Choroid plexus epithelial cell (primary cell): Measurements from ENCODE around the gene GOLT1B.

Experiments
- DNase-seq: peaks from one replicate; pipeline ENCODE4 v3.0.0-alpha.2; 2010; ENCODE audit warnings: low read depth
- H3K4me3 ChIP-seq: 2 replicates; pipeline ENCODE4 v1.5.1; 2011; ENCODE audit warnings: low read depth, mild to moderate bottlenecking, control low read depth, low read length, moderate library complexity
- CTCF ChIP-seq: conservative IDR thresholded peaks from 2 replicates; pipeline ENCODE4 v1.5.1; 2011; ENCODE audit warnings: low read depth, mild to moderate bottlenecking, control low read depth, inconsistent platforms, low read length, moderate library complexity

Gene GOLT1B

DNA sequence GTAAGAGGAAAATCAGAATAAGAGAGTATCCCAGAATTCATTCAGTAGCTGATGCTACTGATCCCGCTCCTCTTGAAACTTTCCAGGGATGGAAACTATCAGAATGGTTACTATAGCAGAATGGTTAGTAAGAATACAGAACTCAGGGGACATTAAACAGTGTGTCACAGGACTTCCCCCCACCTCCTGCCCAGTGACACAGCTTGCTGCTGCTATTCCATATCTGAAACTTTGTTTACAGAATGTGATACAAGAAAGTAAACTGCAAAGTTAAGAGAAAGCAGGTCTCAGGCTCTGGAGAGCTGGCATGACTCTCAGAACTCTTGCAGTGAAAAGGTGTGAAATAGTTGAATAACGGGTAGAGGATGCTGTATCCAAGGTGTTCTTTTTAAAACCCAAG, 27.9 kb downstream of the GOLT1B start:
- H3K4me3 ChIP-seq: no peak overlapping the region
- TF ChIP-seq CTCF: no peak

DNA sequence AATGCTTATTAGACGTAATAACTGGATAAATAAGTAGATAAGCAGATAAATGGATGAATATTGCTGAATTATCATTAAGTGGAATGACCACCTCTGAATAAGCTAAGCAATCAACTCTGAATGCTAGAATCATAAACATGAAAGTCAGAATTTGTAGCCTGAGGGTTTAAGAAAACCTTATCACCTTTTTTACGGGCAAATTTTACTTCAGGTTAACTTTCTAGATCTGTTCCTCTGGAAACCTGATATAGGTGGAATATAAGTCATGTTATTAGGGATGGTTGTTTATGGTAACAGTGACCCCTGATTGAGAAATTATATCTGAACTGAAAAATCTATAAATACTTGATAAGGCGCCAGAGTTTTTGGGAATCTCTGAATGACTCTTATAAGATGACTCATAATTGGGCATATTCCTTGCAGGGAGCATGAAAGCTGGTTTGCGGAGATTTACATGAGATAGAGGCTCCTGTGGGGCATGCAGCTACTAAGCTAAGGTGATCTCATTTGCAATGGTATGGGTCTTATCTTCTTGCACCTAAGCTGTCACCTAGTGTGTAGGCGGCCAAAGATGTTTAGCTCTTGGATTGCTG, 36.6 kb downstream of the GOLT1B start:
- no peak for DNase-seq
- no peak overlapping the region for H3K4me3 ChIP-seq
- no peak for TF ChIP-seq CTCF

More for the DNA sequence above, 27.9 kb downstream of the GOLT1B start:
- no peak for DNase-seq

DNA sequence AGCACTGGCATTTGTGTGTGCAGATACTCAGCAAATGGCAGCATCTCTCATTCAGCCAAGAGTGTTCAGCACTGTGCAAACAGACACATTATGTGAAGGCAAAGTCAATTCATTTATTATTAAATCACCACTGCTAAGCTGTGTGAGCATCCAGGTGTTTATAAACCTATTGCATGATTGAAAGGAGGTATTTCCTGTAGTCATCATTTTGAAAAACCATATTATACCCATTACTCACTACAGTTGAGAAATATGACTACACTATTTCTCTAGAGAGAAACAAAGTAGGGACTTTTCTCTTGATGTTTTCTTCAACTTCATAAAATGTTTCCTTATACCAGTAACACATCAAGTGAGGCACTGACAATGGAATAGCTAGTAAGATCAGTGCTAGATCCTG, 38.2 kb downstream of the GOLT1B start:
- DNase-seq: no peak
- no peak overlapping the region for H3K4me3 ChIP-seq
- TF ChIP-seq CTCF: no peak

DNA sequence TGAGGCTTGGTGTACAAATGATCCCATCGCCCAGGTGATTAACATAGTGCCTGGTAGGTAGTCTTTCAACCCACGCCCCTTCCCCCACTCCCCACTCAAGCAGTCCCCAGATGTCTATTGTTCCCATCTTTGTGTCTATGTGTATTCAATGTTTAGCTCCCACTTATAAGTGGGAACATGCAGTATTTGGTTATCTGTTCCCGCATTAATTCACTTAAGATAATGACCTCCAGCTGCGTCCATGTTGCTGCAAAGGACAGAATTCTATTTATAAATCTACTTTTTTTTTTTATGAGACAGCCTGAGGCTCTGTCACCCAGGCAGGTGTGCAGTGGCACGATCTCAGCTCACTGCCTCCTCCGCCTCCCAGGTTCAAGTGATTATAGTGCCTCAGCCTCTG, 40.2 kb downstream of the GOLT1B start:
- no peak for DNase-seq
- H3K4me3 ChIP-seq: no peak overlapping the region
- TF ChIP-seq CTCF: no peak

GRCh38 chr12:21542403-21542802, 40.8 kb downstream of the GOLT1B start:
- TF ChIP-seq CTCF: no peak

DNA sequence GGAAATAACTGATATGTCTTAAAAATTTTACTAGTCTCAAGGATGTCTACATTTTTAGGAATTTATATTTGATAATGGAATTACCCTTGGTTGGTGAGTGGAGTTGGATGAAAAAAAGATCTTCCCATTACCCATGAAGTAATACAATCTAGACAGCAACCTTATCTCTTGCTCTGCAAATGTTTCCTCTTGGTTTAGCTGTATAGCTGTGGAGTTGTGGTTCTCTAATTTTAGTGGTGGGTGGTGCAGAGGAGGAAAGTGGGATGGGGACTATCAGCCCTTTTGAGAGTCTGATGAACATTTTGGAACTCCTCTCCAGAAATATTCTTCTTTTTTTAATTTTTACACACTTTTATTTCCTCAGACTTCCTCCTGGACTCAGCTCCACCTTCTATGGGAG, 41.6 kb downstream of the GOLT1B start:
- no peak overlapping the region for H3K4me3 ChIP-seq
- no peak for DNase-seq
- no peak for TF ChIP-seq CTCF

More at GRCh38 chr12:21542403-21542802, 40.8 kb downstream of the GOLT1B start:
- DNase-seq: no peak
- no peak overlapping the region for H3K4me3 ChIP-seq

DNA sequence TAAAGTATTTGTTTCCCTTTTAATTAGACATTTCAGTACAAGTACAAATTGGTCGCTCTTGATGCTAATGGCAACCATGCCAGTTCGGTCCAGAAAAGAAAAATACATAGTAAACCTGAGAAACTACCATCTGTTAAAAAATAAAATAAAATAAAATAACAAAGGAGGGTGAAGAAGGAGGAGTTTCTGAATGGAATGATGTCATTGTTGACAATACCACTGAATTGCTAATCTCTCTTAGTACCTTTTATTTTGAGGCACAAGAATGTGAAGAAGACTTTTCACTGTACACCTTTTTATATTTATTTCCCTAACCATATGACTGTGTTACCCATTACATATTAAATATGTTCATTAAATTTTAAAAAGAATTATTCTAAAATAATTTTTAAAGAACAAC, 44.0 kb downstream of the GOLT1B start:
- no peak for TF ChIP-seq CTCF
- DNase-seq: no peak
- no peak overlapping the region for H3K4me3 ChIP-seq
